OCI-LY1 (cell line): ENCODE data around the gene TSPAN1.

Experiments
- H2AFZ ChIP-seq: fragments of 200-600 bp; sonication (generic), shearing (Covaris generic); 2 replicates; pipeline ENCODE4 v1.6.0; 2014; ENCODE audit warnings: antibody characterized with exemption, mild to moderate bottlenecking, low read length
- H3F3A ChIP-seq: fragments of 200-600 bp; sonication (generic), shearing (Covaris generic); 2 replicates; pipeline ENCODE4 v1.6.0; 2014; ENCODE audit warnings: mild to moderate bottlenecking, antibody characterized with exemption, low read length, moderate library complexity; ENCODE audit not compliant: insufficient read depth
- H3K27ac ChIP-seq: fragments of 200-600 bp; sonication (generic); 2 replicates; pipeline ENCODE4 v1.5.1; 2014; ENCODE audit warnings: low read length, mixed run types, mild to moderate bottlenecking, low read depth; ENCODE audit not compliant: poor library complexity, severe bottlenecking
- H3K27me3 ChIP-seq: fragments of 200-600 bp; sonication (generic); 2 replicates; pipeline ENCODE4 v1.6.0; 2014; ENCODE audit warnings: antibody characterized with exemption, mild to moderate bottlenecking, low read length, moderate library complexity; ENCODE audit not compliant: insufficient read depth
- H3K36me3 ChIP-seq: fragments of 200-600 bp; sonication (generic); 2 replicates; pipeline ENCODE4 v1.6.1; 2014; ENCODE audit warnings: mild to moderate bottlenecking, antibody characterized with exemption, low read length, moderate library complexity, mixed read lengths; ENCODE audit not compliant: insufficient read depth
- H3K4me1 ChIP-seq: fragments of 200-600 bp; sonication (generic); 2 replicates; pipeline ENCODE4 v1.5.1; 2014; ENCODE audit warnings: mild to moderate bottlenecking, low read length, moderate library complexity; ENCODE audit not compliant: insufficient read depth, severe bottlenecking
- H3K4me2 ChIP-seq: fragments of 200-600 bp; sonication (generic), shearing (Covaris generic); 2 replicates; pipeline ENCODE4 v1.6.1; 2014; ENCODE audit warnings: low read length
- H3K4me3 ChIP-seq: fragments of 200-600 bp; sonication (generic); 2 replicates; pipeline ENCODE4 v1.5.1; 2014; ENCODE audit warnings: low read length, low read depth, mild to moderate bottlenecking, mixed read lengths; ENCODE audit not compliant: poor library complexity, severe bottlenecking
- H3K79me2 ChIP-seq: fragments of 200-600 bp; shearing (Covaris generic); 2 replicates; pipeline ENCODE4 v1.6.1; 2016; ENCODE audit warnings: mixed run types, low read length, mixed read lengths; ENCODE audit not compliant: insufficient read depth
- H3K9ac ChIP-seq: fragments of 200-600 bp; sonication (generic), shearing (Covaris generic); 2 replicates; pipeline ENCODE4 v1.6.1; 2014; ENCODE audit warnings: mild to moderate bottlenecking, low read length, mixed read lengths
- H3K9me2 ChIP-seq: fragments of 200-600 bp; sonication (generic), shearing (Covaris generic); 2 replicates; pipeline ENCODE4 v1.6.1; 2014; ENCODE audit warnings: low read depth, mild to moderate bottlenecking, low read length, mixed read lengths
- H3K9me3 ChIP-seq: fragments of 200-600 bp; shearing (Covaris generic); 2 replicates; pipeline ENCODE4 v1.6.1; 2014; ENCODE audit warnings: low read length, mixed read lengths
- H4K20me1 ChIP-seq: fragments of 200-600 bp; sonication (generic), shearing (Covaris generic); 2 replicates; pipeline ENCODE4 v1.6.0; 2016; ENCODE audit warnings: mild to moderate bottlenecking, low read length; ENCODE audit not compliant: insufficient read depth
- EZH2 ChIP-seq: fragments of 200-600 bp; sonication (generic), shearing (Covaris generic); IDR thresholded peaks from 2 replicates; pipeline ENCODE4 v1.8.0; 2017; ENCODE audit warnings: borderline replicate concordance, mixed run types, mild to moderate bottlenecking, antibody characterized with exemption, low read length, moderate library complexity, mixed read lengths
- TF ChIP-seq, protein P1 (sequence below): fragments of 200-600 bp; sonication (generic), shearing (Covaris generic); IDR thresholded peaks from 2 replicates; pipeline ENCODE4 v1.5.1; 2017; ENCODE audit warnings: mild to moderate bottlenecking, antibody characterized with exemption, low read length, moderate library complexity, mixed read lengths

The TSPAN1 gene

GRCh38 chr1:46193285-46193684 lies 18.4 kb downstream of the TSPAN1 start:
- H4K20me1 ChIP-seq = no peaks in the 10 kb centered on the region
- TF ChIP-seq, protein P1, sequence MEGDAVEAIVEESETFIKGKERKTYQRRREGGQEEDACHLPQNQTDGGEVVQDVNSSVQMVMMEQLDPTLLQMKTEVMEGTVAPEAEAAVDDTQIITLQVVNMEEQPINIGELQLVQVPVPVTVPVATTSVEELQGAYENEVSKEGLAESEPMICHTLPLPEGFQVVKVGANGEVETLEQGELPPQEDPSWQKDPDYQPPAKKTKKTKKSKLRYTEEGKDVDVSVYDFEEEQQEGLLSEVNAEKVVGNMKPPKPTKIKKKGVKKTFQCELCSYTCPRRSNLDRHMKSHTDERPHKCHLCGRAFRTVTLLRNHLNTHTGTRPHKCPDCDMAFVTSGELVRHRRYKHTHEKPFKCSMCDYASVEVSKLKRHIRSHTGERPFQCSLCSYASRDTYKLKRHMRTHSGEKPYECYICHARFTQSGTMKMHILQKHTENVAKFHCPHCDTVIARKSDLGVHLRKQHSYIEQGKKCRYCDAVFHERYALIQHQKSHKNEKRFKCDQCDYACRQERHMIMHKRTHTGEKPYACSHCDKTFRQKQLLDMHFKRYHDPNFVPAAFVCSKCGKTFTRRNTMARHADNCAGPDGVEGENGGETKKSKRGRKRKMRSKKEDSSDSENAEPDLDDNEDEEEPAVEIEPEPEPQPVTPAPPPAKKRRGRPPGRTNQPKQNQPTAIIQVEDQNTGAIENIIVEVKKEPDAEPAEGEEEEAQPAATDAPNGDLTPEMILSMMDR = no peak
- TF ChIP-seq EZH2 = no peak
- no peak overlapping the region for H2AFZ ChIP-seq
- peaks cover 15% of the 10 kb centered on the region; the same call in 1 of the 2 replicates for H3K36me3 ChIP-seq
- peaks cover 10% of the 10 kb centered on the region for H3K4me1 ChIP-seq
- no peak overlapping the region for H3K27ac ChIP-seq
- H3K4me2 ChIP-seq = no peak overlapping the region
- H3K79me2 ChIP-seq = no peaks in the 10 kb centered on the region
- no peaks in the 10 kb centered on the region for H3K9me3 ChIP-seq
- no peak overlapping the region for H3K4me3 ChIP-seq
- no peak overlapping the region for H3K9ac ChIP-seq
- no peaks in the 10 kb centered on the region for H3K27me3 ChIP-seq
- no peaks in the 10 kb centered on the region for H3K9me2 ChIP-seq
- H3F3A ChIP-seq = no peaks in the 10 kb centered on the region

DNA sequence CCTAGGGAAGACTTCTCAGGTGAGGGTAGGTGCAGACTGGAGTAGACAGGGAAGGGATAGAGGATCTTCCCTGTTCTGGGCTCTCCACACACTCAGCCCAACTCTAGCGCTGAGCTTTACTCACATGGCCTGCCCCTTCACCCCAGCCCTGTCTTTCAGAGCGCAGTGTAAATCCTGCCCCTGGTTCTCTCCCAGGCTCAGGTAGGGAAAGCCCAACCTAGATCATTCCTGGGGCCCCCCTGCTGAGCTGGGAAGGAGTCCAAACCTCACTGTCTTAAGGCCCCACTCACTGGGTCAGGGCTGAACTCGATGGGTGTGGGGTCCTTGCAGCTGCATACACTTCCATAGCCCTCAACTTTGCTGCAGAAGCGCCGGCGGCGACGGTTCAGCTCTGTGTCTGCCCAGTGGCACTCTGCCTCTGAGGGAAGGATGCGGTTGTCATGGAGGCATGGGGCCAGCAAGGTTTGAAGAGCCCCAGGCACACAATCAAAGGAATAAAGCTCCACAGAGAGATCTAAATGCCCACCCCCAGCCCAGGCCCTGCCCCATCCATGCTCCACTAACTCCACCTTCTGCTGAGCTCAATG lies 19.2 kb downstream of the TSPAN1 start:
- no peak for TF ChIP-seq EZH2
- TF ChIP-seq, protein P1 = no peak
- H3K27me3 ChIP-seq = no peaks in the 10 kb centered on the region
- H3F3A ChIP-seq = no peaks in the 10 kb centered on the region
- H4K20me1 ChIP-seq = no peaks in the 10 kb centered on the region
- H3K79me2 ChIP-seq = no peaks in the 10 kb centered on the region
- H2AFZ ChIP-seq = no peak overlapping the region
- peaks cover 15% of the 10 kb centered on the region for H3K4me1 ChIP-seq
- H3K9ac ChIP-seq = no peak overlapping the region
- H3K4me3 ChIP-seq = no peak overlapping the region
- no peak overlapping the region for H3K27ac ChIP-seq
- H3K9me3 ChIP-seq = no peaks in the 10 kb centered on the region
- peaks cover 15% of the 10 kb centered on the region; the same call in 1 of the 2 replicates for H3K36me3 ChIP-seq
- no peak overlapping the region for H3K4me2 ChIP-seq
- H3K9me2 ChIP-seq = no peaks in the 10 kb centered on the region

- peaks cover 15% of the 10 kb centered on the region; the same call in 1 of the 2 replicates for H3K36me3 ChIP-seq
- H2AFZ ChIP-seq = no peak overlapping the region
- H4K20me1 ChIP-seq = no peaks in the 10 kb centered on the region
- peaks cover 20% of the 10 kb centered on the region for H3K4me1 ChIP-seq
- peaks cover 4% of the 10 kb centered on the region; the same call in 1 of the 2 replicates for H3F3A ChIP-seq
- H3K27me3 ChIP-seq = no peaks in the 10 kb centered on the region
- H3K9me2 ChIP-seq = no peaks in the 10 kb centered on the region
- H3K9ac ChIP-seq = no peak overlapping the region
- H3K79me2 ChIP-seq = no peaks in the 10 kb centered on the region
- no peak overlapping the region for H3K4me3 ChIP-seq
- no peak overlapping the region for H3K4me2 ChIP-seq
- TF ChIP-seq, protein P1 = no peak
- TF ChIP-seq EZH2 = no peak
- H3K27ac ChIP-seq = no peak overlapping the region
- no peaks in the 10 kb centered on the region for H3K9me3 ChIP-seq
These were observed 19.8 kb downstream of the TSPAN1 start for GRCh38 chr1:46194641-46195193.
